Keratinocyte (primary cell): ENCODE results near the gene TNNC2. TPM values are rescaled to one million over a fixed set of nuclear protein-coding genes. Genes with fewer than 3 reads are reported as not detected.

Experiments used
- DNase-seq: peaks from one replicate; pipeline ENCODE4 v3.0.0-alpha.2; 2011; ENCODE audit warnings: low read depth, missing footprints, low spot score
- FAIRE-seq: peaks from 2 replicates; lab custom pipeline; 2011; peaks lifted over from hg19 to GRCh38; lab: Jason Lieb, UNC
- H2AFZ ChIP-seq: 2 replicates; pipeline ENCODE4 v1.6.0; 2012; ENCODE audit warnings: low read length, control low read depth, inconsistent platforms; ENCODE audit not compliant: control insufficient read depth
- H3K27ac ChIP-seq: 2 replicates; pipeline ENCODE4 v1.5.1; 2011; ENCODE audit warnings: low read length; ENCODE audit not compliant: control insufficient read depth, insufficient read depth
- H3K27me3 ChIP-seq: 3 replicates; pipeline ENCODE4 v1.6.0; 2011; ENCODE audit warnings: low read length; ENCODE audit not compliant: control insufficient read depth, insufficient read depth; ENCODE audit errors: extremely low read depth
- H3K36me3 ChIP-seq, 2 experiments: 2 replicates in 1 of 2; 3 replicates in 1 of 2; pipeline ENCODE4 v1.5.1; 2011; ENCODE audit warnings: low read length in 2 of 2, mild to moderate bottlenecking in 1 of 2; ENCODE audit not compliant: control insufficient read depth in 2 of 2, insufficient read depth in 2 of 2; ENCODE audit errors: extremely low read depth in 1 of 2
- H3K4me1 ChIP-seq: 3 replicates; pipeline ENCODE4 v1.5.1; 2011; ENCODE audit warnings: low read length; ENCODE audit not compliant: control insufficient read depth, insufficient read depth; ENCODE audit errors: extremely low read depth
- H3K4me2 ChIP-seq: 3 replicates; pipeline ENCODE4 v1.6.0; 2011; ENCODE audit warnings: low read depth, low read length; ENCODE audit not compliant: control insufficient read depth, insufficient read depth; ENCODE audit errors: extremely low read depth
- H3K4me3 ChIP-seq, 3 experiments: fragments of 200-600 bp in 1 of 3; sonication (generic) in 1 of 3; 2 replicates in 2 of 3; 3 replicates in 1 of 3; pipeline ENCODE4 v1.5.1; 2011 to 2016; ENCODE audit warnings: low read length in 3 of 3, mild to moderate bottlenecking in 3 of 3, control low read depth in 2 of 3, inconsistent platforms in 1 of 3, low read depth in 1 of 3, mixed read lengths in 1 of 3, mixed run types in 1 of 3, moderate library complexity in 1 of 3; ENCODE audit not compliant: control insufficient read depth in 2 of 3, insufficient read depth in 2 of 3; ENCODE audit errors: extremely low read depth in 1 of 3
- H3K79me2 ChIP-seq: 2 replicates; pipeline ENCODE4 v1.6.0; 2012; ENCODE audit warnings: low read length; ENCODE audit not compliant: control insufficient read depth, insufficient read depth
- H3K9ac ChIP-seq: 3 replicates; pipeline ENCODE4 v1.6.0; 2011; ENCODE audit warnings: low read length; ENCODE audit not compliant: control insufficient read depth, insufficient read depth; ENCODE audit errors: extremely low read depth
- H3K9me1 ChIP-seq: 3 replicates; pipeline ENCODE4 v1.6.0; 2011; ENCODE audit warnings: low read length; ENCODE audit not compliant: control insufficient read depth, insufficient read depth; ENCODE audit errors: extremely low read depth
- H3K9me3 ChIP-seq: 2 replicates; pipeline ENCODE4 v1.5.1; 2012; ENCODE audit warnings: low read depth, low read length; ENCODE audit not compliant: control insufficient read depth
- H4K20me1 ChIP-seq: 3 replicates; pipeline ENCODE4 v1.6.0; 2011; ENCODE audit warnings: low read length; ENCODE audit not compliant: control insufficient read depth, insufficient read depth; ENCODE audit errors: extremely low read depth
- CTCF ChIP-seq, 3 experiments: IDR thresholded peaks in 1 of 3; conservative IDR thresholded peaks in 1 of 3; optimal IDR thresholded peaks in 1 of 3; 2 replicates in 2 of 3; 3 replicates in 1 of 3; pipeline versions ENCODE3 to v1.5.1; 2011; ENCODE audit warnings: low read length in 3 of 3, mild to moderate bottlenecking in 3 of 3, moderate library complexity in 2 of 3, control low read depth in 1 of 3, inconsistent platforms in 1 of 3; ENCODE audit not compliant: insufficient read depth in 2 of 3; ENCODE audit errors: extremely low read depth in 1 of 3
- EZH2 ChIP-seq: IDR thresholded peaks from one replicate; pipeline ENCODE4 v1.6.1; 2012; ENCODE audit warnings: inconsistent platforms, mild to moderate bottlenecking, low read length, moderate library complexity
- dilution Hi-C: fragments of 300-500 bp; cut with MboI; formaldehyde crosslinking; loops from one replicate; pipeline ENCODE4 v1.7.0; 2020; ENCODE audit warnings: low sequenced_read_pairs; ENCODE audit not compliant: extremely low pct_ligation_motif_present
- polyA plus RNA-seq, 5 experiments: library from polyadenylated mRNA; depleted of rRNA in 3 of 5; stranded (reverse) in 3 of 5; stranded (forward) in 1 of 5; unstranded in 1 of 5; fragments of >200 nt; gene quantifications; 1 replicate in 1 of 5; 2 replicates in 3 of 5; 3 replicates in 1 of 5; pipeline versions ENCODE4 v1.2.1 to v1.2.3, GENCODE V29; 2011 to 2012; ENCODE audit warnings: missing spikeins in 2 of 5, low read depth in 1 of 5, low replicate concordance in 1 of 5

Gene TNNC2
- polyA plus RNA-seq, 1 donor (not counting 4 experiments of a cell fraction or from before 2014, with no cell fraction given), result 0.16 TPM

- DNase-seq (no peak), FAIRE-seq (no peak)
- Histone ChIP-seq H3K9me3 (no peaks in the 10 kb centered on the region), H3K4me1 (peaks cover 11% of the 10 kb centered on the region), H3K36me3 (no peaks in the 10 kb centered on the region), H3K27ac (no peak overlapping the region), H3K4me3 (peak overlapping the region in 1 of 3 experiments; percentile 7), H3K9me1 (no peaks in the 10 kb centered on the region), H3K9ac (no peak overlapping the region), H3K27me3 (peaks cover 16% of the 10 kb centered on the region), H3K79me2 (no peaks in the 10 kb centered on the region), H3K4me2 (peak overlapping the region; percentile 44), H4K20me1 (no peaks in the 10 kb centered on the region), H2AFZ (no peak overlapping the region)
- dilution Hi-C loops, result no loop called here
- TF ChIP-seq EZH2, result no peak
- TF ChIP-seq CTCF (optimal IDR thresholded peaks at IDR 0.05 in 1 of 3, IDR thresholded peaks at IDR 0.05 in 1 of 3, conservative IDR thresholded peaks at IDR 0.05 in 1 of 3; ENCODE audit: extremely low read depth in 1 of 3, insufficient read depth in 2 of 3, low read length in 3 of 3), result no peak
Observed at GRCh38 chr20:45822857-45823256, 4.3 kb downstream of the TNNC2 start.

GRCh38 chr20:45821947-45822346, 5.2 kb downstream of the TNNC2 start:
- FAIRE-seq, result no peak
- no peaks in the 10 kb centered on the region for H3K36me3 ChIP-seq
- H2AFZ ChIP-seq, result no peak overlapping the region
- H3K27ac ChIP-seq, result no peak overlapping the region
- no peak for TF ChIP-seq CTCF (optimal IDR thresholded peaks at IDR 0.05 in 1 of 3, IDR thresholded peaks at IDR 0.05 in 1 of 3, conservative IDR thresholded peaks at IDR 0.05 in 1 of 3; ENCODE audit: extremely low read depth in 1 of 3, insufficient read depth in 2 of 3, low read length in 3 of 3)
- TF ChIP-seq EZH2, result no peak
- H3K9me3 ChIP-seq, result no peaks in the 10 kb centered on the region
- dilution Hi-C loops, result no loop called here
- H3K9me1 ChIP-seq, result no peaks in the 10 kb centered on the region
- no peak overlapping the region for H3K9ac ChIP-seq
- peaks cover 16% of the 10 kb centered on the region for H3K27me3 ChIP-seq
- H3K4me2 ChIP-seq, result no peak overlapping the region
- H4K20me1 ChIP-seq, result peaks cover 1% of the 10 kb centered on the region
- peaks cover 11% of the 10 kb centered on the region for H3K4me1 ChIP-seq
- H3K79me2 ChIP-seq, result no peaks in the 10 kb centered on the region
- DNase-seq, result no peak
- H3K4me3 ChIP-seq, result no peak overlapping the region
